HFF-Myc (cell line): ENCODE measurements around the gene ZMIZ1.

ENCODE experiments used
- DNase-seq: peaks from one replicate; pipeline ENCODE4 v3.0.0-alpha.2; 2011; ENCODE audit warnings: low read depth; ENCODE audit errors: extremely low read depth
- H3K4me3 ChIP-seq: replicated peaks from 2 replicates; pipeline ENCODE4 v1.5.1; 2011; ENCODE audit warnings: low read depth, mild to moderate bottlenecking, control low read depth, low read length
- CTCF ChIP-seq: IDR thresholded peaks from 2 replicates; pipeline ENCODE4 v1.5.1; 2012; ENCODE audit warnings: mild to moderate bottlenecking, low read depth, low read length, control low read depth; ENCODE audit errors: missing control alignments

ZMIZ1 gene

GRCh38 chr10:79106256-79107050 is 37.7 kb downstream of the ZMIZ1 start:
- DNase-seq = no peak
- no peak for TF ChIP-seq CTCF
- H3K4me3 ChIP-seq = no peak overlapping the region

- TF ChIP-seq CTCF = no peak
- no peak overlapping the region for H3K4me3 ChIP-seq
- DNase-seq = no peak
Observed at GRCh38 chr10:79107736-79108264, 39.0 kb downstream of the ZMIZ1 start.

GRCh38 chr10:79108728-79109127 is 40.0 kb downstream of the ZMIZ1 start:
- H3K4me3 ChIP-seq = no peak overlapping the region
- TF ChIP-seq CTCF = no peak
- no peak for DNase-seq

GRCh38 chr10:79111427-79111826 is 42.7 kb downstream of the ZMIZ1 start:
- no peak for TF ChIP-seq CTCF
- DNase-seq = no peak
- H3K4me3 ChIP-seq = no peak overlapping the region

GRCh38 chr10:79111846-79112614 is 43.3 kb downstream of the ZMIZ1 start:
- H3K4me3 ChIP-seq = no peak overlapping the region
- no peak for TF ChIP-seq CTCF

GRCh38 chr10:79112881-79113431 is 44.2 kb downstream of the ZMIZ1 start:
- peak; percentile 41 for DNase-seq
- H3K4me3 ChIP-seq = no peak overlapping the region
- no peak for TF ChIP-seq CTCF

More at GRCh38 chr10:79111846-79112614, 43.3 kb downstream of the ZMIZ1 start:
- no peak for DNase-seq
